ENCODE measurements around the gene SLC31A1.
"Not testable (repeated sequence)": the region's sequence is repeated elsewhere in the genome, so short reads cannot be mapped to it uniquely, and the experiment has no call there.

SLC31A1 gene

GRCh38 chr9:113220467-113221002 lies 809 bp upstream of the SLC31A1 start:
- DNase-seq (ENCODE audit: low read depth), result no peak

GRCh38 chr9:113221800-113222481 lies 597 bp downstream of the SLC31A1 start:
- no peak for DNase-seq (ENCODE audit: low read depth)

- DNase-seq (ENCODE audit: low read depth), result no peak
Observed at GRCh38 chr9:113222482-113222841, 1.1 kb downstream of the SLC31A1 start.

- DNase-seq (ENCODE audit: low read depth), result no peak
Observed at GRCh38 chr9:113223963-113224362, 2.6 kb downstream of the SLC31A1 start.

GRCh38 chr9:113227436-113227835 lies 6.1 kb downstream of the SLC31A1 start:
- DNase-seq (ENCODE audit: low read depth), result no peak

GRCh38 chr9:113228130-113228665 lies 6.9 kb downstream of the SLC31A1 start:
- DNase-seq (ENCODE audit: low read depth), result no peak

GRCh38 chr9:113231701-113232100 lies 10.4 kb downstream of the SLC31A1 start:
- no peak for DNase-seq (ENCODE audit: low read depth)

- DNase-seq (ENCODE audit: low read depth), result not testable (repeated sequence)
Observed at GRCh38 chr9:113235701-113236255, 14.4 kb downstream of the SLC31A1 start.

GRCh38 chr9:113237026-113237425 lies 15.7 kb downstream of the SLC31A1 start:
- DNase-seq (ENCODE audit: low read depth), result no peak

GRCh38 chr9:113238202-113238858 lies 17.0 kb downstream of the SLC31A1 start:
- DNase-seq (ENCODE audit: low read depth), result no peak

GRCh38 chr9:113238859-113239232 lies 17.5 kb downstream of the SLC31A1 start:
- no peak for DNase-seq (ENCODE audit: low read depth)

GRCh38 chr9:113241161-113241560 lies 19.8 kb downstream of the SLC31A1 start:
- DNase-seq (ENCODE audit: low read depth), result no peak

GRCh38 chr9:113244556-113244955 lies 23.2 kb downstream of the SLC31A1 start:
- DNase-seq (ENCODE audit: low read depth), result no peak

- no peak for DNase-seq (ENCODE audit: low read depth)
Observed at GRCh38 chr9:113245894-113246293, 24.6 kb downstream of the SLC31A1 start.

GRCh38 chr9:113246928-113247327 lies 25.6 kb downstream of the SLC31A1 start:
- DNase-seq (ENCODE audit: low read depth), result no peak

GRCh38 chr9:113247640-113248039 lies 26.3 kb downstream of the SLC31A1 start:
- DNase-seq (ENCODE audit: low read depth), result no peak

- not testable (repeated sequence) for DNase-seq (ENCODE audit: low read depth)
Observed at GRCh38 chr9:113249661-113250060, 28.3 kb downstream of the SLC31A1 start.

GRCh38 chr9:113250807-113251206 lies 29.5 kb downstream of the SLC31A1 start:
- no peak for DNase-seq (ENCODE audit: low read depth)

GRCh38 chr9:113254991-113255390 lies 33.6 kb downstream of the SLC31A1 start:
- DNase-seq (ENCODE audit: low read depth), result no peak

GRCh38 chr9:113255438-113255837 lies 34.1 kb downstream of the SLC31A1 start:
- DNase-seq (ENCODE audit: low read depth), result no peak

GRCh38 chr9:113257863-113258262 lies 36.5 kb downstream of the SLC31A1 start:
- no peak for DNase-seq (ENCODE audit: low read depth)

- no peak for DNase-seq (ENCODE audit: low read depth)
Observed at GRCh38 chr9:113258282-113258681, 36.9 kb downstream of the SLC31A1 start.

Data from activated T-cell treated with anti-CD3 and anti-CD28 coated beads for 1 hour (primary cell).